H1 (cell line): ENCODE measurements around the gene KIAA0319L. TPM values are rescaled to one million over a fixed set of nuclear protein-coding genes. Genes with fewer than 3 reads are reported as not detected.

Experiments
- CTCF ChIA-PET: fragments of 300-600 bp; sonication (Branson Sonifier 250); formaldehyde crosslinking; loops from one replicate; lab custom pipeline; 2021; ENCODE audit not compliant: partially characterized antibody; lab: Charles Lee
- POLR2A ChIA-PET: fragments of 300-600 bp; sonication (Branson Sonifier 250); formaldehyde crosslinking; loops from one replicate; lab custom pipeline; 2021; ENCODE audit warnings: inconsistent platforms; ENCODE audit not compliant: partially characterized antibody; lab: Charles Lee
- DNase-seq, 2 experiments: peaks; one replicate each; pipeline versions ENCODE4 v3.0.0 to v3.0.0-alpha.2; 2010 to 2022; ENCODE audit warnings: low spot score in 2 of 2, low read depth in 1 of 2, mixed read lengths in 1 of 2
- FAIRE-seq: peaks from 2 replicates; lab custom pipeline; 2011; peaks lifted over from hg19 to GRCh38; lab: Jason Lieb, UNC
- H2AFZ ChIP-seq: 2 replicates; pipeline ENCODE4 v1.8.1; 2012; ENCODE audit warnings: low read length, inconsistent platforms
- H2AK5ac ChIP-seq: 2 replicates; pipeline ENCODE4 v1.6.1; 2013; ENCODE audit warnings: low read depth, low read length
- H2BK120ac ChIP-seq: replicated peaks from 2 replicates; pipeline ENCODE3; 2013; ENCODE audit warnings: low read depth, low read length, inconsistent platforms
- H2BK12ac ChIP-seq: 2 replicates; pipeline ENCODE4 v1.6.1; 2013; ENCODE audit warnings: low read depth, low read length
- H2BK15ac ChIP-seq: 2 replicates; pipeline ENCODE4 v1.6.1; 2013; ENCODE audit warnings: low read length
- H2BK20ac ChIP-seq: 2 replicates; pipeline ENCODE4 v1.6.1; 2013; ENCODE audit warnings: low read length
- H2BK5ac ChIP-seq: 2 replicates; pipeline ENCODE4 v1.6.1; 2013; ENCODE audit warnings: low read depth, low read length
- H3K14ac ChIP-seq: 2 replicates; pipeline ENCODE4 v1.6.1; 2013; ENCODE audit warnings: inconsistent platforms; ENCODE audit not compliant: insufficient read length
- H3K18ac ChIP-seq: 2 replicates; pipeline ENCODE4 v1.6.1; 2013; ENCODE audit warnings: low read length; ENCODE audit errors: extremely low read depth
- H3K23ac ChIP-seq: 2 replicates; pipeline ENCODE4 v1.6.1; 2013; ENCODE audit warnings: inconsistent platforms; ENCODE audit not compliant: insufficient read length
- H3K23me2 ChIP-seq: 2 replicates; pipeline ENCODE4 v1.6.1; 2013; ENCODE audit warnings: low read depth, low read length
- H3K27ac ChIP-seq: 2 replicates; pipeline ENCODE4 v1.6.1; 2011; ENCODE audit warnings: low read depth, low read length, inconsistent platforms
- H3K27me3 ChIP-seq, 4 experiments: replicated peaks in 1 of 4; 1 replicate in 1 of 4; 2 replicates in 3 of 4; pipeline versions ENCODE4 v1.6.1 to v1.8.1; 2011 to 2013; ENCODE audit warnings: low read length in 3 of 4, mild to moderate bottlenecking in 3 of 4, inconsistent platforms in 2 of 4, mixed read lengths in 2 of 4, moderate library complexity in 1 of 4; ENCODE audit not compliant: control insufficient read depth in 3 of 4, insufficient read depth in 3 of 4; ENCODE audit errors: extremely low read depth in 1 of 4
- H3K36me3 ChIP-seq, 4 experiments: 2 replicates each; pipeline versions ENCODE4 v1.6.1 to v1.8.1; 2011 to 2013; ENCODE audit warnings: mild to moderate bottlenecking in 4 of 4, low read length in 3 of 4, moderate library complexity in 2 of 4, control low read depth in 1 of 4, inconsistent platforms in 1 of 4; ENCODE audit not compliant: insufficient read depth in 4 of 4, control insufficient read depth in 2 of 4
- H3K4ac ChIP-seq: replicated peaks from 2 replicates; pipeline ENCODE3; 2013; ENCODE audit warnings: low read length, low read depth, mixed read lengths, inconsistent platforms; ENCODE audit not compliant: insufficient read length
- H3K4me1 ChIP-seq, 4 experiments: replicated peaks in 1 of 4; 1 replicate in 1 of 4; 2 replicates in 3 of 4; pipeline versions ENCODE4 v1.6.1 to v1.8.1; 2011 to 2013; ENCODE audit warnings: low read length in 3 of 4, inconsistent platforms in 2 of 4, mixed read lengths in 1 of 4; ENCODE audit not compliant: insufficient read depth in 4 of 4, control insufficient read depth in 3 of 4
- H3K4me2 ChIP-seq, 2 experiments: 2 replicates each; pipeline versions ENCODE4 v1.6.1 to v1.8.1; 2011 to 2013; ENCODE audit warnings: low read depth in 2 of 2, low read length in 2 of 2, control low read depth in 1 of 2, inconsistent platforms in 1 of 2, mild to moderate bottlenecking in 1 of 2; ENCODE audit not compliant: insufficient read depth in 1 of 2
- H3K4me3 ChIP-seq, 4 experiments: fragments of 200-600, 300-600 bp in 1 of 4; sonication (generic), shearing (Covaris generic), sonication (Bioruptor Twin) in 1 of 4; 2 replicates each; pipeline versions ENCODE4 v1.5.1 to v1.8.1; 2011 to 2016; ENCODE audit warnings: low read length in 4 of 4, low read depth in 3 of 4, control low read depth in 2 of 4, inconsistent platforms in 2 of 4, mild to moderate bottlenecking in 2 of 4, mixed read lengths in 1 of 4, moderate library complexity in 1 of 4; ENCODE audit not compliant: insufficient read depth in 2 of 4; ENCODE audit errors: extremely low read depth in 1 of 4
- H3K56ac ChIP-seq: replicated peaks from 2 replicates; pipeline ENCODE3; 2013; ENCODE audit warnings: low read depth, mild to moderate bottlenecking, mixed read lengths, low read length, inconsistent platforms; ENCODE audit not compliant: insufficient read length
- H3K79me1 ChIP-seq: 2 replicates; pipeline ENCODE4 v1.6.1; 2013; ENCODE audit warnings: low read depth, low read length, control low read depth
- H3K79me2 ChIP-seq, 2 experiments: 2 replicates each; pipeline versions ENCODE4 v1.6.1 to v1.8.1; 2012 to 2013; ENCODE audit warnings: low read length in 2 of 2, mild to moderate bottlenecking in 2 of 2, inconsistent platforms in 1 of 2; ENCODE audit not compliant: insufficient read depth in 2 of 2, control insufficient read depth in 1 of 2
- H3K9ac ChIP-seq, 4 experiments: replicated peaks in 1 of 4; 1 replicate in 1 of 4; 2 replicates in 3 of 4; pipeline versions ENCODE4 v1.6.1 to v1.8.1; 2011 to 2013; ENCODE audit warnings: low read depth in 3 of 4, low read length in 3 of 4, control low read depth in 2 of 4, mild to moderate bottlenecking in 2 of 4, moderate library complexity in 2 of 4, inconsistent platforms in 1 of 4; ENCODE audit errors: extremely low read depth in 1 of 4
- H3K9me3 ChIP-seq, 2 experiments: 2 replicates each; pipeline versions ENCODE4 v1.6.1 to v1.8.1; 2012 to 2013; ENCODE audit warnings: mild to moderate bottlenecking in 2 of 2, moderate library complexity in 2 of 2, control low read depth in 1 of 2, inconsistent platforms in 1 of 2, low read depth in 1 of 2, low read length in 1 of 2, mixed read lengths in 1 of 2; ENCODE audit not compliant: insufficient read depth in 2 of 2
- H4K20me1 ChIP-seq, 2 experiments: replicated peaks in 1 of 2; 2 replicates each; pipeline versions ENCODE3 to v1.8.1; 2011 to 2013; ENCODE audit warnings: inconsistent platforms in 2 of 2, low read length in 2 of 2, mild to moderate bottlenecking in 1 of 2; ENCODE audit not compliant: insufficient read depth in 2 of 2, control insufficient read depth in 1 of 2
- H4K5ac ChIP-seq: 2 replicates; pipeline ENCODE4 v1.6.1; 2013; ENCODE audit warnings: low read length, low read depth, mixed read lengths, inconsistent platforms; ENCODE audit not compliant: insufficient read length
- H4K8ac ChIP-seq: 2 replicates; pipeline ENCODE4 v1.8.0; 2013; ENCODE audit warnings: mild to moderate bottlenecking, moderate library complexity, low read length, inconsistent platforms; ENCODE audit not compliant: insufficient read depth; ENCODE audit errors: extremely low read depth
- H4K91ac ChIP-seq: replicated peaks from 2 replicates; pipeline ENCODE3; 2013; ENCODE audit warnings: low read length, mixed read lengths, inconsistent platforms; ENCODE audit not compliant: insufficient read length
- BACH1 ChIP-seq: IDR thresholded peaks from 2 replicates; pipeline ENCODE4 v1.6.1; 2012; ENCODE audit warnings: low read length, improper control_type of control experiment
- BRCA1 ChIP-seq: IDR thresholded peaks from 2 replicates; pipeline ENCODE4 v1.6.1; 2012; ENCODE audit warnings: low read depth, low read length, improper control_type of control experiment
- CBX5 ChIP-seq: fragments of 300-800, 300-1000 bp; sonication (generic); IDR thresholded peaks from 2 replicates; pipeline ENCODE4 v1.7.1; 2016; ENCODE audit warnings: antibody characterized with exemption, low read length, low read depth
- CHD2 ChIP-seq: IDR thresholded peaks from 2 replicates; pipeline ENCODE4 v1.6.1; 2012; ENCODE audit warnings: low read length, improper control_type of control experiment
- EGR1 ChIP-seq: IDR thresholded peaks from 2 replicates; pipeline ENCODE4 v1.6.1; 2011; ENCODE audit warnings: low read depth, low read length, borderline replicate concordance
- EZH2 ChIP-seq: fragments of 200-600 bp; sonication (generic); IDR thresholded peaks from 2 replicates; pipeline ENCODE4 v1.7.1; 2012; ENCODE audit warnings: low read depth, mild to moderate bottlenecking, moderate library complexity, low read length, inconsistent platforms; ENCODE audit not compliant: severe bottlenecking
- GABPA ChIP-seq: IDR thresholded peaks from 2 replicates; pipeline ENCODE4 v1.6.1; 2011; ENCODE audit warnings: mild to moderate bottlenecking, low read length, moderate library complexity, borderline replicate concordance; ENCODE audit not compliant: insufficient read depth
- NANOG ChIP-seq: IDR thresholded peaks from 2 replicates; pipeline ENCODE4 v1.6.1; 2011; ENCODE audit warnings: low read length, low read depth, mild to moderate bottlenecking, inconsistent platforms; ENCODE audit not compliant: insufficient read depth, poor library complexity, severe bottlenecking
- NRF1 ChIP-seq: IDR thresholded peaks from 2 replicates; pipeline ENCODE4 v1.6.1; 2011; ENCODE audit warnings: mild to moderate bottlenecking, low read depth, low read length, improper control_type of control experiment
- POLR2A ChIP-seq, 2 experiments: IDR thresholded peaks; 1 replicate in 1 of 2; 2 replicates in 1 of 2; pipeline ENCODE4 v1.6.1; 2011; ENCODE audit warnings: low read depth in 2 of 2, low read length in 2 of 2, mild to moderate bottlenecking in 2 of 2; ENCODE audit errors: control extremely low read depth in 1 of 2
- RBBP5 ChIP-seq: IDR thresholded peaks from 2 replicates; pipeline ENCODE4 v1.7.1; 2012; ENCODE audit warnings: low read depth, mild to moderate bottlenecking, inconsistent platforms, low read length, moderate library complexity, borderline replicate concordance
- RFX5 ChIP-seq: IDR thresholded peaks from 2 replicates; pipeline ENCODE4 v1.6.1; 2011; ENCODE audit warnings: low read depth, low read length, improper control_type of control experiment, borderline replicate concordance
- SP1 ChIP-seq: IDR thresholded peaks from 2 replicates; pipeline ENCODE4 v1.6.1; 2011; ENCODE audit warnings: low read depth, low read length
- TCF12 ChIP-seq: IDR thresholded peaks from 2 replicates; pipeline ENCODE4 v1.6.1; 2011; ENCODE audit warnings: low read depth, mild to moderate bottlenecking, low read length
- TEAD4 ChIP-seq: IDR thresholded peaks from 2 replicates; pipeline ENCODE4 v1.6.1; 2012; ENCODE audit warnings: low read depth, low read length, inconsistent platforms, mixed read lengths
- WGBS, 2 experiments: shearing (Covaris generic) in 1 of 2; methylation state at CpG; one replicate each; pipeline versions ENCODE4 v1.1.6 to v1.1.7; 2013 to 2015; ENCODE audit warnings: low lambda C conversion rate in 2 of 2, mixed read lengths in 2 of 2, inconsistent platforms in 1 of 2, low coverage in 1 of 2, missing lambda C conversion rate in 1 of 2; ENCODE audit not compliant: insufficient replicate concordance in 2 of 2, insufficient coverage in 1 of 2, insufficient read length in 1 of 2; ENCODE audit errors: extremely low coverage in 1 of 2, missing lambda C conversion rate in 1 of 2; 5-methylcytosine and 5-hydroxymethylcytosine counted together
- polyA plus RNA-seq, 7 experiments: library from polyadenylated mRNA; depleted of rRNA in 3 of 7; stranded (reverse) in 5 of 7; unstranded in 2 of 7; fragments of >200 nt in 5 of 7; fragments of 200-250 nt in 2 of 7; gene quantifications; 1 replicate in 5 of 7; 2 replicates in 1 of 7; 4 replicates in 1 of 7; pipeline versions ENCODE4 v1.2.1 to v1.2.3, GENCODE V29; 2011 to 2013; ENCODE audit warnings: missing spikeins in 2 of 7, mixed read lengths in 2 of 7
- total RNA-seq: library from RNA; stranded (reverse); fragmentation: NEBNext Ultra II Directional; extraction: Animal tissue kit (Norgen Biotek cat#: 25700); gene quantifications from 2 replicates; pipeline ENCODE4 v1.2.1, GENCODE V29; 2021

KIAA0319L gene
- total and polyA plus RNA-seq, 2 of the 8 experiments (the other 6 are each of a cell fraction or from before 2014, with no cell fraction given), result 40.1 to 55.7 TPM

GRCh38 chr1:35591211-35591610, 34.0 kb upstream of the KIAA0319L start:
- no peaks in the 10 kb centered on the region; the same call in 1 of the 2 replicates for H3K23me2 ChIP-seq
- no peak overlapping the region for H3K14ac ChIP-seq
- TF ChIP-seq NANOG (no peak), RBBP5 (no peak), NRF1 (no peak), GABPA (no peak), TEAD4 (no peak), TCF12 (no peak), BRCA1 (no peak), CHD2 (no peak), CBX5 (no peak), EGR1 (no peak), POLR2A (IDR thresholded peaks at IDR 0.05; ENCODE audit: control extremely low read depth in 1 of 2, low read depth in 2 of 2, low read length in 2 of 2) (no peak), EZH2 (no peak), BACH1 (no peak), RFX5 (no peak), SP1 (no peak)
- no peak overlapping the region for H2BK12ac ChIP-seq
- FAIRE-seq, result no peak
- no peak overlapping the region for H3K4me3 ChIP-seq
- no peak overlapping the region for H2AK5ac ChIP-seq
- no peaks in the 10 kb centered on the region for H3K27me3 ChIP-seq
- no peak overlapping the region for H2AFZ ChIP-seq
- DNase-seq, result no peak
- H3K9ac ChIP-seq, result no peak overlapping the region
- no peak overlapping the region for H3K4me2 ChIP-seq
- no peak overlapping the region for H3K18ac ChIP-seq
- no peak overlapping the region for H3K4ac ChIP-seq
- H3K4me1 ChIP-seq, result peaks cover 0 to 8% (median 3%) of the 10 kb centered on the region in 4 experiments; a peak in 3 of 7 replicates
- no peak overlapping the region for H3K27ac ChIP-seq
- H3K79me1 ChIP-seq, result 0 out of 2 replicates have a peak, but pooled peaks cover 2% of the 10 kb centered on the region
- H2BK5ac ChIP-seq, result no peak overlapping the region
- H4K91ac ChIP-seq, result no peak overlapping the region
- no peaks in the 10 kb centered on the region for H3K79me2 ChIP-seq
- H3K9me3 ChIP-seq, result no peaks in the 10 kb centered on the region
- no peak overlapping the region for H4K5ac ChIP-seq
- H2BK120ac ChIP-seq, result no peak overlapping the region
- ChIA-PET POLR2A (interaction anchor here (1.4 kb wide), 2 partner anchors 8 to 23 kb away, joined by 3 read pairs; no protein-coding TSS in a partner anchor), CTCF (interaction anchor here (0.6 to 1.7 kb wide), 5 partner anchors 12 to 136 kb away, joined by 3 to 5 read pairs (median 3); no protein-coding TSS in a partner anchor)
- no peak overlapping the region for H4K8ac ChIP-seq
- no peak overlapping the region for H2BK20ac ChIP-seq
- H3K56ac ChIP-seq, result no peak overlapping the region
- H3K23ac ChIP-seq, result no peak overlapping the region
- no peak overlapping the region for H2BK15ac ChIP-seq
- H4K20me1 ChIP-seq, result peaks cover 0 to 15% of the 10 kb centered on the region in 2 experiments
- H3K36me3 ChIP-seq, result peaks cover 0 to 3% (median 0%) of the 10 kb centered on the region in 4 experiments; a peak in 1 of 8 replicates
- 94% methylated on average over 8 of the region's 8 CpGs; no CpG with 5 or more reads in 1 of the 2 experiments for WGBS, 2 experiments
